ENCODE data around the gene CENPE. TPM values are rescaled to one million over a fixed set of nuclear protein-coding genes. Genes with fewer than 3 reads are reported as not detected.

CENPE gene
- total RNA-seq, 6 experiments from 2014 or later = 11.3 to 36.5 (median 28.8) TPM

GRCh38 chr4:103060453-103061148, 137.5 kb downstream of the CENPE start:
- Mint-ChIP-seq H3K27ac (no peak overlapping the region), H3K4me1 (ENCODE audit: low read depth) (no peaks in the 10 kb centered on the region), H3K36me3 (ENCODE audit: low read depth) (peaks cover 13% of the 10 kb centered on the region), H3K27me3 (ENCODE audit: insufficient read depth) (no peaks in the 10 kb centered on the region), H3K4me3 (no peak overlapping the region), H3K9me3 (no peaks in the 10 kb centered on the region)
- DNase-seq = no peak
- TF ChIP-seq, protein P1, sequence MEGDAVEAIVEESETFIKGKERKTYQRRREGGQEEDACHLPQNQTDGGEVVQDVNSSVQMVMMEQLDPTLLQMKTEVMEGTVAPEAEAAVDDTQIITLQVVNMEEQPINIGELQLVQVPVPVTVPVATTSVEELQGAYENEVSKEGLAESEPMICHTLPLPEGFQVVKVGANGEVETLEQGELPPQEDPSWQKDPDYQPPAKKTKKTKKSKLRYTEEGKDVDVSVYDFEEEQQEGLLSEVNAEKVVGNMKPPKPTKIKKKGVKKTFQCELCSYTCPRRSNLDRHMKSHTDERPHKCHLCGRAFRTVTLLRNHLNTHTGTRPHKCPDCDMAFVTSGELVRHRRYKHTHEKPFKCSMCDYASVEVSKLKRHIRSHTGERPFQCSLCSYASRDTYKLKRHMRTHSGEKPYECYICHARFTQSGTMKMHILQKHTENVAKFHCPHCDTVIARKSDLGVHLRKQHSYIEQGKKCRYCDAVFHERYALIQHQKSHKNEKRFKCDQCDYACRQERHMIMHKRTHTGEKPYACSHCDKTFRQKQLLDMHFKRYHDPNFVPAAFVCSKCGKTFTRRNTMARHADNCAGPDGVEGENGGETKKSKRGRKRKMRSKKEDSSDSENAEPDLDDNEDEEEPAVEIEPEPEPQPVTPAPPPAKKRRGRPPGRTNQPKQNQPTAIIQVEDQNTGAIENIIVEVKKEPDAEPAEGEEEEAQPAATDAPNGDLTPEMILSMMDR (IDR thresholded peaks at IDR 0.05) = no peak

Other genes with a start within 250 kb of the CENPE start
- gene SLC9B1, start 178.6 kb downstream of the CENPE start, total RNA-seq (2021; fragmentation: NEBNext Ultra II Directional; extraction: Animal tissue kit (Norgen Biotek cat#: 25700)) = under 1 TPM; 0.09 to 0.36 (median 0.23) TPM
- gene SLC9B2, start 121.6 kb downstream of the CENPE start, total RNA-seq (2021; fragmentation: NEBNext Ultra II Directional; extraction: Animal tissue kit (Norgen Biotek cat#: 25700)) = 10 to 100 TPM; 15.4 to 22.0 (median 17.5) TPM
- gene BDH2, start 98.5 kb downstream of the CENPE start, total RNA-seq (2021; fragmentation: NEBNext Ultra II Directional; extraction: Animal tissue kit (Norgen Biotek cat#: 25700)) = 10 to 100 TPM; 33.9 to 39.4 (median 36.9) TPM

All from HFFc6 (cell line).